Measurements from ENCODE around the gene UBL4A. TPM values are rescaled to one million over a fixed set of nuclear protein-coding genes. Genes with fewer than 3 reads are reported as not detected.

The UBL4A gene
- total and polyA plus RNA-seq, 2 of the 13 experiments (the other 11 are each of a cell fraction or from before 2014, with no cell fraction given) = 16.8 to 25.5 TPM

GRCh38 chrX:154525606-154526490 is 39.4 kb upstream of the UBL4A start:
- Histone ChIP-seq H3K36me3 (replicated peaks in 1 of 2; ENCODE audit: control insufficient read depth in 1 of 2, insufficient read depth in 2 of 2, low read length in 2 of 2) (no peaks in the 10 kb centered on the region), H3K9me3 (ENCODE audit: low read length) (no peaks in the 10 kb centered on the region), H3K4me2 (ENCODE audit: low read depth, low read length) (no peak overlapping the region), H3K4me3 (replicated peaks in 1 of 3; ENCODE audit: insufficient read depth in 1 of 3, low read depth in 2 of 3, low read length in 3 of 3) (no peak overlapping the region), H3K27ac (ENCODE audit: extremely low read length, insufficient read depth, low read length) (no peak overlapping the region), H3K27me3 (ENCODE audit: control insufficient read depth in 1 of 2, insufficient read depth in 2 of 2, low read length in 2 of 2) (no peaks in the 10 kb centered on the region), H4K20me1 (ENCODE audit: insufficient read depth, low read length) (no peaks in the 10 kb centered on the region), H2AFZ (ENCODE audit: low read length) (no peak overlapping the region), H3K4me1 (ENCODE audit: insufficient read depth, low read length) (peaks cover 56% of the 10 kb centered on the region), H3K79me2 (ENCODE audit: insufficient read depth, low read length) (no peaks in the 10 kb centered on the region), H3K9ac (ENCODE audit: insufficient read depth, low read depth, low read length) (no peak overlapping the region)
- in situ Hi-C loops (cut with HindIII; ENCODE audit: extremely low pct_ligation_motif_present, low pct_unique_long_range_greater_than_20kb) = loop anchor here (25.0 kb wide), 1 partner anchor 114 kb away; the partner anchor contains the start of genes DNASE1L1 and TAFAZZIN
- POLR2A ChIA-PET = interaction anchor here (1.4 to 6.0 kb wide), 4 partner anchors 16 to 152 kb away, joined by 5 to 38 read pairs (median 8); partner anchors contain the start of genes PLXNA3 and SLC10A3
- ATAC-seq (no peak), FAIRE-seq (no peak), DNase-seq (ENCODE audit: low spot score) (no peak)
- intact Hi-C loops (cut with micrococcal nuclease; ENCODE audit: unreplicated experiment) = no loop called here
- CTCF ChIA-PET (ENCODE audit: low intra/inter-chr PET ratio, low total read pairs) = no interaction called here
- BruUV-seq (replicated peaks) = no TSS peak
- 95% methylated on average over 14 of the region's 14 CpGs for WGBS (ENCODE audit: low lambda C conversion rate)
- TF ChIP-seq CEBPB (IDR thresholded peaks at IDR 0.05; ENCODE audit: borderline replicate concordance, low read depth, low read length) = peak; percentile 47; the same call in 1 of the 2 replicates
- no peak for TF ChIP-seq PRMT3 (CRISPR knock-in tag; IDR thresholded peaks at IDR 0.05; ENCODE audit: borderline replicate concordance, low read depth)

- intact Hi-C loops (cut with micrococcal nuclease; ENCODE audit: unreplicated experiment) = no loop called here
- no peak for TF ChIP-seq SP140L (CRISPR knock-in tag; IDR thresholded peaks at IDR 0.05; ENCODE audit: borderline replicate concordance)
- no peak for TF ChIP-seq FIP1L1 (IDR thresholded peaks at IDR 0.05; ENCODE audit: borderline replicate concordance, insufficient read depth, low read depth, low read length)
- no peak for TF ChIP-seq ZFP36L1 (CRISPR knock-in tag; IDR thresholded peaks at IDR 0.05)
- no peak for TF ChIP-seq ZNF280D (CRISPR knock-in tag; IDR thresholded peaks at IDR 0.05)
- TF ChIP-seq ZNF564 (CRISPR knock-in tag; IDR thresholded peaks at IDR 0.05) = no peak
- TF ChIP-seq ELF3 (CRISPR knock-in tag; IDR thresholded peaks at IDR 0.05) = no peak
- TF ChIP-seq ZNF326 (CRISPR knock-in tag; IDR thresholded peaks at IDR 0.05; ENCODE audit: borderline replicate concordance) = no peak
- no peak for TF ChIP-seq MYC (CRISPR knock-in tag; IDR thresholded peaks at IDR 0.05; ENCODE audit: borderline replicate concordance)
- TF ChIP-seq NCOR1 (IDR thresholded peaks at IDR 0.05; ENCODE audit: borderline replicate concordance, low read length) = no peak
- no peak for TF ChIP-seq ZNF414 (CRISPR knock-in tag; IDR thresholded peaks at IDR 0.05)
Measured at GRCh38 chrX:154519389-154519788, 33.0 kb upstream of the UBL4A start.

More at GRCh38 chrX:154519389-154519788, 33.0 kb upstream of the UBL4A start:
- Histone ChIP-seq H3K79me2 (ENCODE audit: insufficient read depth, low read length) (no peaks in the 10 kb centered on the region), H3K4me2 (ENCODE audit: low read depth, low read length) (no peak overlapping the region), H3K36me3 (replicated peaks in 1 of 2; ENCODE audit: control insufficient read depth in 1 of 2, insufficient read depth in 2 of 2, low read length in 2 of 2) (no peaks in the 10 kb centered on the region), H3K27me3 (ENCODE audit: control insufficient read depth in 1 of 2, insufficient read depth in 2 of 2, low read length in 2 of 2) (no peaks in the 10 kb centered on the region), H3K9ac (ENCODE audit: insufficient read depth, low read depth, low read length) (no peak overlapping the region), H3K9me3 (ENCODE audit: low read length) (no peaks in the 10 kb centered on the region), H3K27ac (ENCODE audit: extremely low read length, insufficient read depth, low read length) (no peak overlapping the region), H2AFZ (ENCODE audit: low read length) (no peak overlapping the region), H3K4me1 (ENCODE audit: insufficient read depth, low read length) (peaks cover 27% of the 10 kb centered on the region), H4K20me1 (ENCODE audit: insufficient read depth, low read length) (no peaks in the 10 kb centered on the region), H3K4me3 (replicated peaks in 1 of 3; ENCODE audit: insufficient read depth in 1 of 3, low read depth in 2 of 3, low read length in 3 of 3) (no peak overlapping the region)
- ChIA-PET POLR2A (interaction anchor here (3.9 kb wide), 1 partner anchor 8 kb away, joined by 34 read pairs; no protein-coding TSS in a partner anchor), CTCF (ENCODE audit: low intra/inter-chr PET ratio, low total read pairs) (no interaction called here)
- ATAC-seq (no peak), FAIRE-seq (no peak), DNase-seq (ENCODE audit: low spot score) (no peak)
- 100% methylated on average over 2 of the region's 8 CpGs for whole genome bisulfite sequencing (ENCODE audit: low lambda C conversion rate)
- in situ Hi-C loops (cut with HindIII; ENCODE audit: extremely low pct_ligation_motif_present, low pct_unique_long_range_greater_than_20kb) = loop anchor here (5.0 kb wide), 1 partner anchor 37 kb away; no protein-coding TSS in a partner anchor
- BruUV-seq (replicated peaks) = no TSS peak
